ENCODE measurements around the gene SLC43A2. TPM values are rescaled to one million over a fixed set of nuclear protein-coding genes. Genes with fewer than 3 reads are reported as not detected.

Gene SLC43A2
- total RNA-seq, 1 donor from 2014 or later, result 21.9 TPM

- no peaks in the 10 kb centered on the region for H3K36me3 Mint-ChIP-seq (ENCODE audit: insufficient read depth)
- H3K27me3 Mint-ChIP-seq, result peaks cover 24% of the 10 kb centered on the region
- no peak overlapping the region for H3K4me3 Mint-ChIP-seq (ENCODE audit: low read depth)
- H3K9me3 Mint-ChIP-seq (ENCODE audit: low read depth), result no peaks in the 10 kb centered on the region
- peak; percentile 82 for DNase-seq (ENCODE audit: low spot score, unreplicated experiment)
- peak; percentile 62 for TF ChIP-seq CTCF (IDR thresholded peaks at IDR 0.05; ENCODE audit: unreplicated experiment)
- H3K4me1 Mint-ChIP-seq (ENCODE audit: low read depth), result peaks cover 4% of the 10 kb centered on the region
- H3K27ac Mint-ChIP-seq, result no peak overlapping the region
Measured at GRCh38 chr17:1643293-1643998, 14.8 kb upstream of the SLC43A2 start.

GRCh38 chr17:1641065-1641403 lies 12.4 kb upstream of the SLC43A2 start:
- Mint-ChIP-seq H3K36me3 (ENCODE audit: insufficient read depth) (no peaks in the 10 kb centered on the region), H3K4me3 (ENCODE audit: low read depth) (no peak overlapping the region), H3K4me1 (ENCODE audit: low read depth) (peaks cover 3% of the 10 kb centered on the region), H3K27ac (peak overlapping the region; percentile 49), H3K9me3 (ENCODE audit: low read depth) (no peaks in the 10 kb centered on the region), H3K27me3 (peaks cover 17% of the 10 kb centered on the region)
- no peak for DNase-seq (ENCODE audit: low spot score, unreplicated experiment)
- peak; percentile 14 for TF ChIP-seq CTCF (IDR thresholded peaks at IDR 0.05; ENCODE audit: unreplicated experiment)

- H3K27me3 Mint-ChIP-seq, result peaks cover 11% of the 10 kb centered on the region
- no peak for DNase-seq (ENCODE audit: low spot score, unreplicated experiment)
- peaks cover 3% of the 10 kb centered on the region for H3K4me1 Mint-ChIP-seq (ENCODE audit: low read depth)
- no peak for TF ChIP-seq CTCF (IDR thresholded peaks at IDR 0.05; ENCODE audit: unreplicated experiment)
- H3K4me3 Mint-ChIP-seq (ENCODE audit: low read depth), result no peak overlapping the region
- H3K9me3 Mint-ChIP-seq (ENCODE audit: low read depth), result no peaks in the 10 kb centered on the region
- peak overlapping the region; percentile 49 for H3K27ac Mint-ChIP-seq
- no peaks in the 10 kb centered on the region for H3K36me3 Mint-ChIP-seq (ENCODE audit: insufficient read depth)
Measured at GRCh38 chr17:1640329-1641064, 11.9 kb upstream of the SLC43A2 start.

- Mint-ChIP-seq H3K4me3 (ENCODE audit: low read depth) (no peak overlapping the region), H3K27ac (no peak overlapping the region), H3K4me1 (ENCODE audit: low read depth) (peaks cover 3% of the 10 kb centered on the region), H3K9me3 (ENCODE audit: low read depth) (no peaks in the 10 kb centered on the region), H3K36me3 (ENCODE audit: insufficient read depth) (no peaks in the 10 kb centered on the region), H3K27me3 (peaks cover 10% of the 10 kb centered on the region)
- TF ChIP-seq CTCF (IDR thresholded peaks at IDR 0.05; ENCODE audit: unreplicated experiment), result no peak
- DNase-seq (ENCODE audit: low spot score, unreplicated experiment), result no peak
Measured at GRCh38 chr17:1639549-1640180, 11.0 kb upstream of the SLC43A2 start.

GRCh38 chr17:1638624-1639300 lies 10.1 kb upstream of the SLC43A2 start:
- no peak overlapping the region for H3K27ac Mint-ChIP-seq
- peaks cover 3% of the 10 kb centered on the region for H3K27me3 Mint-ChIP-seq
- no peak overlapping the region for H3K4me3 Mint-ChIP-seq (ENCODE audit: low read depth)

More at GRCh38 chr17:1638624-1639300, 10.1 kb upstream of the SLC43A2 start:
- no peaks in the 10 kb centered on the region for H3K9me3 Mint-ChIP-seq (ENCODE audit: low read depth)
- DNase-seq (ENCODE audit: low spot score, unreplicated experiment), result no peak
- no peaks in the 10 kb centered on the region for H3K36me3 Mint-ChIP-seq (ENCODE audit: insufficient read depth)
- no peak for TF ChIP-seq CTCF (IDR thresholded peaks at IDR 0.05; ENCODE audit: unreplicated experiment)
- peaks cover 1% of the 10 kb centered on the region for H3K4me1 Mint-ChIP-seq (ENCODE audit: low read depth)

All from progenitor cell of endocrine pancreas (in vitro differentiated cells).